GM18507 (cell line): Measurements from ENCODE around the gene MAVS.
"Not testable (repeated sequence)": the region's sequence is repeated elsewhere in the genome, so short reads cannot be mapped to it uniquely, and the experiment has no call there.

ENCODE experiments used
- DNase-seq: peaks from one replicate; pipeline ENCODE4 v3.0.0; 2011; ENCODE audit warnings: low read depth; ENCODE audit not compliant: insufficient read length; ENCODE audit errors: extremely low spot score
- FAIRE-seq: peaks from 2 replicates; lab custom pipeline; 2011; peaks lifted over from hg19 to GRCh38; lab: Jason Lieb, UNC

Gene MAVS

DNA sequence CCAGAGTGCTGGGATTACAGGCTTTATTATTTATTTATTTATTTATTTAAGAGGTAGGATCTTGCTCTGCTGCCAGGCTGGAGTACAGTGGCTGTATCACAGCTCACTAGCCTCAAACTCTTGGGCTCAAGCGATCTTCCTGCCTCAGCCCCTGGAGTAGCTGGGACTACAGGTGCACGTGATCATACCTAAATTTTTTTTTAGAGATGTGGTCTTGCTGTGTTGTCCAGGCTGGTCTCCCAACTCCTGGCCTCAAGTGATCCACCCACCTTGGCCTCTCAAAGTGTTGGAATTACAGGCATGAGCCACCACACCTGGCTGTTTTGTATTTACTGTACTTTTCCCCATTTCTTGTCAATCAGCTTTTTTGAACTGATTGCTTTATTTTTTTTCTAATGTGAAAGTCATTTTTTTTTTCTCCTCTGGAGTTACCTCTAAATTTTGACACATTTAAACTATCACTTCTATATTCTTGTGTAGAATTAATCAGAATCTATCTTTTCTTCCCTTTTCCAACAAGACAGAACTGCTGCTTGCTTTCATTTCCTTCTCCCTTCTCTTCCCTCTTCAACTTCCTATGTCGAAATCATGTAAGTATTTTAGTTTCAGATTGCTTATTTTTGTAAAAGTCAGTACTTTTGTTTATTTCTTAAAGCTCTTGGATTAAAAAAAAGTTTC is 54.5 kb downstream of the MAVS start:
- FAIRE-seq = peak; percentile 12
- DNase-seq = no peak

DNA sequence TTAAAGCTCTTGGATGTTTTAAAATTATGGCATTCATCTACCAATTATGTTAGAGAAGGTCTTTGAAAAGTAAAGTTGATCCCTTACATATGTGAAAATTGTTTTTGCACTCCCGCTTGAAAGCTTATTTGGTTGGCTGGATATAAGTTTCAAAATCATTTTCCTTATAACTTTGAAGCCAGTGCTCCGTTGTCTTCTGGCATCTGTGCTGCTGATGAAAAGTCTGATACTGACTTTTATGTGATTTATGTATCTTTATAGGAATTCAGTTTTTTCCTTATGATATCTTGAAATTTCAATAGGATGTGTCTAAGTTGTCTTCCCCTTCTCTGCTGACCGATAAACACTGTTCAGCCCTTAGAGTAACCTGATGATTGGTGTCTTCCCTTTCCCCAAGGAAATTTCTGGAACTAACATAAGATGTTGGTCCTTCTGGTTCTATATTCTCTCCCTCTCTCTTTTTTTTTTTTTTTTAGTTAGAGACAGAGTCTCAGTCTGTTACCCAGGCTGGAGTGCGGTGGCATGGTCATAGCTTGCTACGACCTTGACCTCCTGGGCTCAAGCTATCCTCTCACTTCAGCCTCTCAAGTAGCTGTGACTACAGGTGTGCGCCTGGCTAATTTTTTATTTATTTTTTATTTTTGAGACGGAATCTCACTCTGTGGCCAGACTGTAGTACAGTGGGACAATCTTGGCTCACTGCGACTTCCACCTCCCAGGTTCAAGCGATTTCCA is 55.2 kb downstream of the MAVS start:
- DNase-seq (no peak), FAIRE-seq (no peak)

DNA sequence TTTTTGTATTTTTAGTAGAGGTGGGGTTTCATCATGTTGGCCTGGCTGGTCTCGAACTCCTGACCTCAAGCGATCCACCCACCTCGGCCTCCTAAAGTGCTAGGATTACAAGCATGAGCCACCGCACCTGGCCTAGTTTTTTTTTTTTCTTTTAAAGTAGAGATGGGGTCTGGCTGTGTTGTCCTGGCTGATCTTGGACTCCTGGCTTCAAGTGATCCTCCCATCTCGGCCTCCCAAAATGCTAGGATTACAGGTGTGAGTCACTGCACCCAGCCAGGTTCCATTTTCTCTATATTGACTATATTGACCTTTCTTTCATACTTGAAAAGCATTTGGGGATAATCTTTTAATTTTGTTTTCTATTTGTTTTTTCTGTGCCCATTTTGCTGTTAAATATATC is 55.8 kb downstream of the MAVS start:
- no peak for FAIRE-seq
- no peak for DNase-seq

DNA sequence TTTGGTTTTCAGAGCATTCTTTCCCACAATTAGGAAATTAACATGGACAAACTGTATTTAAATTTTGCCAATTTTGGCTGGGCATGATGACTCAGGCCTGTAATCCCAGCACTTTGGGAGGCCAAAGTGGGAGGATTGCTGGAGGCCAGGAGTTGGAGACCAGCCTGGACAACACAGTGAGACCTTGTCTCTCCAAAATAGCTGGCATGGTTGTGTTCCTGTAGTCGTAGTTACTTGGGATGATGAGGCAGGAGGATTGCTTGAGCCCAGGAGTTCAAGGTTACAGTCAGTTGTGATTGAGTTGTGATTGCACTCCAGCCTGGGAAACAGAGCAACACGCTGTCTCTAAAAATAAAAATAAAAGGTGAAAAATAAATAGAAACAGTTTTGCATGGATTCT is 57.6 kb downstream of the MAVS start:
- DNase-seq (no peak), FAIRE-seq (no peak)

DNA sequence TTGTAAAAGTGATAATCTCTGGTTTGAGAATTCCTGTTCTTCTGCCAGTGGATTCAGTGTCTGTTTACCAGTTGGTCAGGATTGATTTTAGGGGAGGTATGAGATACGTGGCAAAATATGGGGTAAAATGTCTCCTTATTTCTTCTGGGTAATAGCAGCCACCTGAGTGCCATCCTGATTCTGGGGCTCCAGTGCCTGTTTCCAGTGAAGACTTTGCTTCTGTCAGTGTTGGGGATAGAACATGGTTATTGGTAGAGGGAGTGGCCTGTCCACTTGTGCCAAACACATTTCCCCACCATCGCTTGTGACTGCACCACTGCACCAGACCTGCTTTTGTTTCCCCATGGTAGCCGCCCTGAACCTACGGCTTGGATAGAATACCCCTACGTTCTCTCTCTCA is 58.2 kb downstream of the MAVS start:
- DNase-seq = no peak
- no peak for FAIRE-seq

DNA sequence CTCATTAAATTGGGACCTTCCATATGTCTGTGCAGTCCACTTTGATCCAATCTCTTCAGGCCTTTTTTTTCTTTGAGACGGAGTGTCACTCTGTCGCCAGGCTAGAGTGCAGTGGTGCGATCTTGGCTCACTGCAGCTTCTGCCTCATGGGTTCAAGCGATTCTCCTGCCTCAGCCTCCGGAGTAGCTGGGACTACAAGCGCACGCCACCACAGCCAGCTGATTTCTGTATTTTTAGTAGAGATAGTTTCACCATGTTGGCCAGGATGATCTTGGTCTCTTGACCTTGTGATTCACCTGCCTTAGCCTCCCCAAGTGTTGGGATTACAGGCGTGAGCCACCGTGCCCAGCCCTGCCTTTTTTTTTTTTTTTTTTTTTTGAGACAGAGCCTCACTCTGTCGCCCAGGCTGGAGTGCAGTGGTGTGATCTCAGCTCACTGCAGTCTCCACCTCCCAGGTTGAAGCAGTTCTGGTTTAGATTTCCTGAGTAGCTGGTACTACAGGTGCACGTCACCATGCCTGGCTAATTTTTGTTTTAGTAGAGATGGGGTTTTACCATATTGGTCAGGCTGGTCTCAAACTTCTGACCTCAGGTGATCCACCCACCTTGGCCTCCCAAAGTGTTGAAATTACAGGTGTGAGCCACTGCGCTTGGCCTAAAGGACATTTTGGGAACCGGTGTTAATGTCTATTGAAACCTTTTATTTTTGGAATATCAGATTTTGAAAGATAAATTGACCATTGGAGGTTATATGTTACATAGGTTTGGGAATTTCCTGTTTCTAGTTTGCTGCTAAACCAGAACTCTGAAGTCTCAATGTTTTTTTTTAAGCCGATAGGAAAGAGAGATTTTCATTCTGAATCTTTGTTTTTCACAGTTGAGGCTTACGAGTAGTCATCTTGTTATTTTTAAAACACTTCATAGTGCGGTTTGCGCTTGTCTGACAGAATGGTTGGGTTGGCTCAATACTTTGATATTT is 60.4 kb downstream of the MAVS start:
- DNase-seq = not testable (repeated sequence)
- peak; percentile 80 for FAIRE-seq

DNA sequence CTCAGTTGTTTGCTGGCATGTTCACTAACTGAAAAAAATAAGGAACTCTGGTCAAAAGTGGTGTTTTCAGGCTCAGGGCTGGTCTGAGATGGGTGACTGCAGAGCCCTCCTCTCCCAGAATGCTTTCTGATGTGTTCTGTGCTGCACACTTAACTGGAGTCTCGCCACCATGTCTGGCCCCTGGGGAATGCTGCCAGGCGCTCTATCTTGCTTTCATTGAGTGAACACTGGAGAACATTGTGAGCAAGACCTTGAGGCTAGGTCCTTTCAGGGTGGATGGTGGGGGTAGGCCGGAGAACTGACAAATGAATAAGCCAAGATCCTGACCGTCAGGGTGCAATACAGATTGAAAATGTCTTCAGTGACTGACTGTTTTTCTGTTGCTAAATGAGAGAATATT is 62.0 kb downstream of the MAVS start:
- DNase-seq (no peak), FAIRE-seq (no peak)

DNA sequence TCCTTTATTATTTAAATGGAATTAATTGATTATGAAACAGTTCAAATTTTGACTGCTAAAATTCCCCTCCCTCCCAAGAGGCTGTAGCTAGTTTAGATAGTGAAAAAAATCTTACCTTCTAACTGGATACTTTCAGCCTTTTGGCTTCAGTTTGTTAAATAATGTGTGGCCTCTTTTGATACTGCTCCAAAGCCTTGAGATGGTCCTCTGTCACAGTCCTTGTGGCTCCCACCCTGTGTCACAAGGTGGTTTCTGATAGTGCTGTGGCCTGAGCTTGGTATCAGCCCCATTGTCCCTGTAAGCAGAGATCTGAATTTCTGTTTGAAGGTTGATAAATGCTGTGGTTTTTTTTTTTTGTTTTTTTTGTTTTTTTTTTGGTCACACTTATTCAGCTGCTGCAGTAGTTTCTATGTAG is 63.3 kb downstream of the MAVS start:
- FAIRE-seq = no peak
- DNase-seq = no peak

- DNase-seq (no peak), FAIRE-seq (no peak)
Observed at GRCh38 chr20:3910853-3911252, 64.2 kb downstream of the MAVS start.

DNA sequence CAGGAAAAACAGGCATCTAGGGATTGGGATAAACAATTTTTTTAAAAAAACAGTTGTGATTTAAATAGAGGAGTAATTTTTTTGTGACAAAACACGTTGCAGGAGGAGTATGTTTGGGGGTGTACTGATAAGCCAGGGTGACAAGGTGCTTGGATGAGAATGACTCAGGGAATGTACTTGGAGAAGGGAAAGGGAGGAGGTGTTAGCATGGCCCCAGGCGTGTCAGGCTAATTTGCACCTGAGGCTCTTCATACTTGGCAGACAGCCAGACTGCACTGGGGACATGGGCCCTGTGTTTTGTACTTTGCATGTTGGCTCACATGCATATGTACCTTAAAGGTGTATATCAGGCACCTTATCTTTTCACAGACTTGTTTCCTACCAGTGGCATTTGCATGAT is 65.3 kb downstream of the MAVS start:
- FAIRE-seq = no peak
- no peak for DNase-seq

DNA sequence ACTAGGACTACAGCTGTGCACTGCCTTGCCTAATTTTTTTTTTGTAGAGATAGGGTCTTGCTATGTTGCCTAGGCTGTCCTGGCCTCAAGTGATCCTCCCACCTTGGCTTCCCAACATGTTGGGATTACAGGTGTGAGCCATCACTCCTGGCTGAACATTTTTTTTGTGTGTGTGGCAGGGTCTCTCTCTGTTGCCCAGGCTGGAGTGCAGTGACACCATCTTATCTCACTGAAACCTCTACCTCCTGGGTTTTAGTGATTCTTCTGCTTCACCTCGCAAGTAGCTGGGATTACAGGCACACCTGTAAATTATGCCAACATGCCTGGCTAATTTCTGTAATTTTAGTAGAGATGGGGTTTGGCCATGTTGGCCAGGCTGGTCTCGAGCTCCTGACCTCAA is 67.8 kb downstream of the MAVS start:
- DNase-seq (no peak), FAIRE-seq (no peak)

- no peak for DNase-seq
- no peak for FAIRE-seq
Observed at GRCh38 chr20:3915691-3916090, 69.1 kb downstream of the MAVS start.

DNA sequence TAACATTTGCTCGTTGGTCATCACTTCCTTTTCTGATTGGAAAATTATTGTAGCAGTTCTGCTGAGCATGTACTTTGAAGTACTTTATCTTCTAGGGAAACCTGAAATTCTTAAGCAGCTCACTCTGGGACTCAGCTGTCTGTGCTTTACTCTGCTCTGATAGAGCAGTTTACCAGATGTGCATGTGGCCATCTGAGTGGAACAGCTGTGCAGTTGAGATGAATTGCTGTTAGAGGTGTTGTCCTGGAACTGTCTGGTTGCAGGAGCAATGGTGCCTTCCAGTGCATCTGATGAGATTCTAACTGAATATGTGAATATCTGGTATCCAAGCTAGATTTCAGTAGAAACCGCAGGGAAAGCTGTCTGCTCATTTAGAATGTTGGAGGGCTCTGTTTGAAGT is 69.7 kb downstream of the MAVS start:
- FAIRE-seq = no peak
- no peak for DNase-seq

DNA sequence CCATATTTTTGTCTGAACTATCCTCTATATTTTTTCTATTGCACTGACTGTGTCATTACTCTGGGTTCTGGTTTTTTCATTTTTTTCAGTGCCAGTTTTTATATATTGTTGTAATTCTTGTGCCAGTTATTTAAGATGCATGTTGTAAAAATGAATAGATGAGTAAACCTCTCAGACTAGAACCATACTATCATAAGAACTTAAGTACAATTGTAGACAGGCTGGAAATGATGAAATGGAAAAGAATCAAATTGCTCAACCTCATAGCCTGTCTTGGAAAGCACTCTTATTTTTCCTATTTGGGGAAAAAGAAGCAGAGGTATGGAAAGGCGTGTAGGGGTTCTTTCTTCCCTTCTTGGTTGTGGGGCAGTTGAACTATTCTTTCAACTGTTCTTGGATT is 72.7 kb downstream of the MAVS start:
- no peak for FAIRE-seq

DNA sequence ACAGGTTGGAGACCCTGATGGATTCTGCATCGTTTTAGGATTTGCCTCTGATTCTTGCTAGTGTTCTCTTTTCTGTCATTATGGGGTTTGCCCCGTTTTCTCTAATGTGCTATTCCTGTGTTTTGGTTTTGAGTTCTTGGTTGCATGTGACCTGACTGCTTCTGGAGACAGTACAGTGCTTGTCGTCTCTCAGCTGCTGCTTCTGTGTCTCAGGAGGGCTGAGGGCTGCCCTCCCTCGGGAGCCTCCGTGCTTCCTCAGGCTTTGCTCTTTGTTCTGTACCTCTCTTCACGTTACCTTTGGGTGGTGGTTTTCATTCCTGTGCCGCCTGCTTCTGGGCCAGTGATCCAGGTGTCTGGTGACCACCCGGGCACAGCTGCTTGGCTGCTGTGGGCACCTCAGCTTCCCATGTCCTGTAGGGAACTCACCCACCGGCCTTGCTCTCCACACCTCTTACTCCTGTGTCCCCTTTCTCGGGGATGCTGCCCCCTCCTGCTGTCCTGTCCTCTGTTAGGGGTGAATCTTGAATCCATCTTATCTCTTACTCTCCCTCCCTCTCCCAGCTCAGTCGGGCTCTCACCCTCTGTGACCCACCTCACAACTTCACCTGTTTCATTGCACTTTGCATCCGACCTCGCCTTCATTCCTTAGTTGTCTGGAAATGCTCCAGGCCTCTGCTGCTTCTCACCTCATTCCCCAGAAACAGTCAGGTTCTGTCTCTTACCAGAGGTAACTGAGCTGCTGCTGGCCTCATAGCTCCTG is 75.8 kb downstream of the MAVS start:
- no peak for FAIRE-seq

More for the DNA sequence above, 72.7 kb downstream of the MAVS start:
- DNase-seq = no peak

GRCh38 chr20:3922983-3923339 is 76.3 kb downstream of the MAVS start:
- DNase-seq (no peak), FAIRE-seq (no peak)

More for the DNA sequence above, 75.8 kb downstream of the MAVS start:
- no peak for DNase-seq

DNA sequence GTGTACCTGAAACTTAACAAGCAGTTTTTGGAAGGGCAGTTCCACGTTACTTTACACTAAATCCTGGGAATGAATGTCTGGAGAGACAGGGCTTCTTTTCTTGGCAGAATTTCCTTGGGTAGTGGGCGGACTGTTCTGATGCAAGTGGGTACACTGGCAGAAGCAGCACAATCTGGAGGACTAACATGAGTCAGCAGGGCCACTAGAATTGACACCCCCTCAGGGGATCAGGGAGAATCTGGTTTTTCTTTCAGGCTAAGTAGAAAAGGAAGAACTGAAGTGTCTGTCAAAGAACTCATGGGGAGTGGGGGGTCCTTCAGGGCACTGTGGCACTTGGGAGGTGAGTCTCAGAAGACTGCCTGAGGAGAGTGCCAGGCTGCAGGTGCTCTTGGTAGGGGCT is 77.2 kb downstream of the MAVS start:
- DNase-seq (no peak), FAIRE-seq (no peak)

DNA sequence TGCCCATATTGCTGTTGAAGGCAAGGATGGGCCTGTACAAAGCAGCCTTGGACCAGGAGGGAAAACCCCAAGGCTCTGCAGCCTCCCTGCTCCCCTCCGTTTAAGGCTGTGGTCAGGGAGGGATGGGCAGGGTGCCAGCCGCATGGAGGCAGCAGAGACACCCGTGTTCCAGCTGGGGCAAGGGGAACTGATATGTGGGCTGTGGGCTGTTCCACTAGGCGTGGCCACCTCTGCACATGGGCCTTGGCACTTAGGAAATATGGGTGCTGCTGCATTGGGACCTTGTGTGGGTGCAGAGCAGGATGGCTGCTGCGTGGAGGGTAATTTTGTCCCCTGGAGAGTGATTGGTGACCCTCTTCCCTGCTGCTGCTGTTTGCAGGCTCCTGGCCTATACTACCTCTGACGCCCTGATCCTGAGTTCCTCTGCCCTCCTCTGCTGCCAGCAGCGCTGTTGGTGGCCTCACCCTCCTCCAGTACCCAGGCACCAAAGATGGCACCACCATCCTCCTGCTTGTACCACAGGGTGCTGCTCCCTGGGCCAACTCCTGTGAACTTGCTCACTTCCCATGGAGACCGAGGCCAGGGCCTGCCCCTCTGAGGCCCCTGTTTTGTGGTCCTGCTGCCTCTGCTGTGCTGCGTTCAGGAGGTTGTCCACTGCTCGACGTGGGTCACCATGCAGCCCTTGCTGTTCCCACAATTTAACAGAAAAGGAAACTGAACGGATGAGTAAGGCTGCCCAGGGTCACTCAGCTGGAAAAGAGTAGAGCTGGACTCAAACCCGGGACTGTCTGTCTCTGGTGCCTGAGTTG is 77.9 kb downstream of the MAVS start:
- FAIRE-seq = no peak
- DNase-seq = no peak
